PC-9 (cell line): ENCODE measurements around the gene GALT.

Source experiments
- CTCF ChIP-seq: fragments of 200-600 bp; sonication (generic); conservative IDR thresholded peaks from 2 replicates; pipeline ENCODE4 v1.6.1; 2017; ENCODE audit warnings: mixed run types, antibody characterized with exemption, mild to moderate bottlenecking, moderate library complexity
- EZH2 ChIP-seq: fragments of 200-600 bp; sonication (generic); IDR thresholded peaks from 2 replicates; pipeline ENCODE4 v1.8.0; 2017; ENCODE audit warnings: antibody characterized with exemption, low read depth

DNA sequence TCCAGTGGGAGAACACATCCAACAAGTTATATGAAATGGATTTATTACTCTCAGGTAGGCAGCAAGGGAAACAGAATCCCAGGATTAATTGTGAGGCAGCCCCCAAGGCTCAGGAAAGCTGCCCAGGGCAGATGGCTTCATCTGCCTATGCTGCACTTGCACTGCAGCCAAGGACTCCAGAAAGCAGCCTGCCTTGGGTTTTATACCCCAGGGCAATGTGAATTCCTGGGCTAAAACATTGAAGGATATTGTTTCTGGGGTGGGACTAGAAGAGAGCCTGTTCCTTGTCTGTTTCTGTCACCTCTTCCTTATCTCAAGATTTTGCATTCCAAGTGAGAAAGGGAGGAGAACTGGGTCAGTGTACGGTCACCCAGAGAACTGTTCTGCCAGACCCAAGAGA, 24.8 kb downstream of the GALT start:
- TF ChIP-seq CTCF (no peak), EZH2 (no peak)
